ENCODE results near the gene DCTD.

Gene DCTD

DNA sequence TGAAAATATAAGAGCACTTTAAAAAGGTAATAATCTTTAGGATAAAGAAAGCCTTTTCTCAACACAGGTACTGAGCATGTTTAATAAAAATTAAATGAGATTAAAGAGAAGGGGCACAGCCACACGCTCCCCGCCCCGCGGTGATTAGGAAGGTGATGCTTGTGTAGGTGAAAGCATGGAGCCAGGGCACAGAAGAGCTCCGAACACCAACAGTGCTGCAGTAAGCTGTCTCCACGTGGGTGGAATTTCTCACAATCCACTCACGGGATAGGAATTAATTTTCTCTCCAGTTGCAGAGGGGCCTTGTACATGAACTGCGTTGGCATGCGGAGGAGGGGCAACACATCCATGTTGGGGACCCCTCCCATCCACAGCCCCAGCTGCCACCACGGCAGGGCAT is 27.0 kb downstream of the DCTD start:
- DNase-seq: no peak

DNA sequence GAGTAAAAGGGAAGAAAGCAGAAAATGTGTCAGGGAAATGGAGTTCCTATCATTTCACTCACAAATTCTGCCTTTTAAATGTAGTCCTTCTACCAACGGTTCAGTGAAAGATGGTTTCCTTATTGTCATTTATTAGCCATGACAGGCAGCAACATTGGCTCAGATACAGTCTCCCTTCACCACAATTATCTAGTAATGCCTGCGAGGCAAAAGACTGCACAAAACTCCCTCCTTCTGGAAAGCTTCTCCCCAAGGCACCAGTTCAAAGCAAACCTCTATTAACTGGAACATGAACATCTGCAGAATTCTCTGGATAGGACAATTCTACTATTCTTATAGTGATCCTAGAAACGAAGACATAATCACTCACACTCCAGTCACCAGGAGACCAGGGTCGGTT is 28.3 kb downstream of the DCTD start:
- DNase-seq: no peak

- peak in 1 of 2 experiments; percentile 3 for DNase-seq
Measured at GRCh38 chr4:182886768-182887167, 30.4 kb downstream of the DCTD start.

DNA sequence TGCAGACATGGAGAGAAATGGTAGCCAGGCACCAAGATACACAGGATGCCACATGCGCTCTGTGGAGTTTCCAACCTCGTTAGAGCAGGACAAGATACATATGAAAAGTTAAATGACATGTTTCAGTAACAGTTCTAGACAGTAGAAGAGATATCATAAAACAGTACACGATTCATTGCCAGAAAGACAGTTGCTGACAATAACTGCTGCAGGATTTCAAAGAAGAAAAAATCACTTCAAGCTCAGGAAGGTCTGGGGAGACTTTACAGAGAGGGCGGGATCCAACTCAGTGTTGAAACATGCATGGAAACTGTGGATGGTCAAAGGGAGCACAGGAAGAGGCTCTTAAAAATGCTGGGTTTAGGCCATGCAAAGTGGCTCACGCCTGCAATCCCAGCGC is 31.0 kb downstream of the DCTD start:
- DNase-seq: no peak

DNA sequence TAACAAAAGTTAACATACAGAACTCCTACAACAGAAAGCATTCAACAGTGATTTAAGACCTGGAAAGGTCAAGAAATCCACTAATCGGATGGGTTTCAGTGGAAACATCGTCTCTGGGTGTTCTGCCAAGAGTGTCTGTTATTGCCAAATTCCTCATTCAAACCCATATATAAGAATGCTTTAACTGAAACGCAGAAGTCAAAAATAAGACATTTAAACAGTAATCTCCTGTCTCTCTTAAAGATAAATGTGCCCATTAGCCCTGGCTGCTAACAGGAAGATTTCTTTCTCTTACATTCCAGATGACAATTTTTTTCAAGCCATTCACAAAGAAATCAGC is 31.5 kb downstream of the DCTD start:
- DNase-seq: no peak

DNA sequence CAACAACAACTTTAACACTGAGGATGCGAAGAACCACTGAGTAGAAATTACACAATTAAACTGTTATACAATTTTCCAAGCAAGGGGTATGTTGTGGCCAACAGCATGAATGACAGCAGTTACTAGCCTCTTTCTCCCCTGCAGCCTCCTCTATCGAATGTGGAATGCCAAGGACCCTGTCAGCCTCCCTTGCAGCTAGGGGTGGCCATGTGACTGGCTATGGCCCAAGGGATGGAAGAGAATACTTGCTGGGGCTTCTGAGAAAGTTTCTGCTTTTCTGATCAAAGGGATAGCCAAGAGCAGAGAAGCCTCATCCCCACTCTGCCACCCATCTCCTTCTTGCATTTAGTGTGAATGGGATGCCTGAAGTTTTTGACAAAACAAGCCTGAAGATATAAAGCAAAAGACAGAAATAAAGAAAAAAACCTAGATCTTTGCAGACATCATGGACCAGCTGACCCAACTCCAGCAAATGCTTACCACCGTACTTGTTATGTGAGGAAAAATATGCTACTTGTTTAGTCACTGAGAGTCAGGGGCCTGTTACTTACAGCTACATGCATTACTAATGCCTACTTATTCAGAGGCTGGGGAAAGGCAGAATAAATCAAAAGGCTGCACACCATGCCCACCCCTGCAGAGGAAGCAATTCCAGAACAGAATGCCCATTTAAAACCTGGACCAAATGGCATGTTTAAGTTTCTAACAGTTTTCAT is 32.0 kb downstream of the DCTD start:
- DNase-seq: no peak

DNA sequence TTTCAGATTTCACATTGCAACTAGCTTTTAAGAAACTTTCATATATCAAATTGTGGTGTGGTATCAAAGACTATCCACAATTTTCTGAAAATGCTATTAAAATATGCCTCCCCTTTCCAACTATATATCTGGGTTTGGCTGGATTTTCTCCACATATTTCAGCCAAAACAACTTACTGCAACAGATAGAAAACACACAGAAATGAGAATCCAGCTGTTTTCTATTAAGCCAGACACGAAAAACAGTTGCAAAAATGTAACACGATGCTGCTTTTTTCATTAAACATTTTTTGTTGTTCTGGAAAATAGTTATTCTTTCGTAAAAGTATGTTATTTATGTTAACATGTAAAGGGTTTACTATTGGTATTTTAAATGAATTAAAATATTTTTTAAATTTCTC is 33.1 kb downstream of the DCTD start:
- no peak for DNase-seq

- no peak for DNase-seq
Measured at GRCh38 chr4:182883351-182883750, 33.8 kb downstream of the DCTD start.

DNA sequence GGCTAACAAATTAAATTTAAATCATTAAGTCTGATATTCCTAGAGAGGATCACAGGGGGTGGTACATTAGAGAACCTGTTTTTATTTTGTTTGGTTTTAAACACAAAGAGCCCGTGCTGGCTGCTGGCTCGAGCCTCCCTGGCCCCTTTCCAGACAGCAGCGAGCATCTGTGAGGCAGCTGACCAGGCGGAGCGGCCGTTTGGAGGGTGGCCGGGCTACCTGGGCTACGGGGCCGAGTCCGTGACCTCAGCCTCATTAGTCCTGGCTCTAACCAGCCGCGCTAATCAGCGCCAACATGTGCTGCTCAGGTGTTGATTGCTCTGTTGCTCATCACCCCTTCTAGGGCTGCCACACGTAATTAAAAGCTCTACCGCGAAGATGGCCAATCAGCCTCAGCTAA is 35.3 kb downstream of the DCTD start:
- DNase-seq: no peak

GRCh38 chr4:182880387-182881356 is 36.5 kb downstream of the DCTD start:
- no peak for DNase-seq

- DNase-seq: no peak
Measured at GRCh38 chr4:182879913-182880312, 37.3 kb downstream of the DCTD start.

DNA sequence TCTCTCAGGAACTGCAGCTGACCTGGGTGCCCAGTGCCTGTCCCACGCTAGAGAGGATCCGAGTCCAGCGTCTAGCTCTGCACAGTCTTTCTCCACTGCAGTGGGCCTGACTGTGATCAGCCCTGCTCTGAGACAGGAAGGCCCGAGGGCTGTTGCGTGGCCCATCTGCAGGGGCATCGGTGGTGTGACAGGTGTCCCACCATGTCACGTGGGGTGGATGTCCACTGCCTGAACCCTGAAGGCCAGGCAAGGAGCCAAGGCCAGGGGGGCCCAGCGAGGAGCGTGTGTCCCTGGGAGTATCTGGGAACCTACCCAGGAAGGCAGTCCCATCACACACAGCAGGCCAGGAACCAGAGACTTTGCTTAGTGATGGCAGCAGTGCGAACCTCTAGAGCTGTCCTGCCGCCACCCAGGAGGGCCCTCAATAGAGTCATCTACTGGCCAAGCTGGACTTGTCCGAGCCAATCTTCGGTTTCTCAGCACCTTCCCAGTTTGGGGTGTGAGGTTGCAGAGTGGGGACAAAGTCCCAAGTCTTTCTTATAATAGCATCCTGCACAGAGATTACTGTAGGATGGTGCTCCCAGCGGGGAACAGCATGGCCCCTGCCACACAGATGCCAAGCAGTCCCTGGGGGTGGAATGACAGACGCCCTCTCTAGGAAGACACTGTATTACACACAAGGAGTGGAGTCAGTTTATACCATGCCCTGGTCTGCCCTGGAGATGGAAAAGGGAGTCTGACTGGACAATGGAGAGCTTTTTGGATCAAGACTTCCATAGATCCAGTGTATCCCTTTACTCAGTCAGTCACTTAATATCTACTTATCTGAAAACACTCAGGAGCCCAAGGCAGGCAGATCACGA is 38.3 kb downstream of the DCTD start:
- no peak for DNase-seq

DNA sequence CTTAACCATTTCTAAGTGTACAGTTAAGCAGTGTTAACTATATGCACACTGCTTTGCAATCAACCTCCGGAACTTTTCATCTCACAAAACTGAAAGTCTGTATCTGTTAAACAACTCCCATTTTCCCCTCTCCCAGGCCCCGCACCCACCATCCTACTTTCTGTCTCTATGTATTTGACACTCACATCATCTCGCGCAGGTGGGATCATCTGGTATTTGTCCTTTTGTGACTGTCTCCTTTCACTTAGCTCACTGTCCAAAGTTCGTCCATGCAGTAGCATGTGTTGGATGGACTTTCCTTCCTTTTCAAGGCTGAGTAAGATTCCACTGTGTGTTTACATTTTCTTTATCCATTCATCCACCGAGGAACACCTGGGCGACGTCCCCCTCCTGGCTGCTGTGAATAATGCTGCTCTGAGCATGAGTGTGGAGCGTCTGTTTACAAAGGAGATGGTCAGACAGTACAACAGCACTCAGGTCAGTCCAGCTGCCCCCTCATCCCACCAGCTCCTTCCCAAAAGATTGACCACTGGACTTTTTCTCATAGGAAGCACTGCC is 39.8 kb downstream of the DCTD start:
- DNase-seq: no peak

DNA sequence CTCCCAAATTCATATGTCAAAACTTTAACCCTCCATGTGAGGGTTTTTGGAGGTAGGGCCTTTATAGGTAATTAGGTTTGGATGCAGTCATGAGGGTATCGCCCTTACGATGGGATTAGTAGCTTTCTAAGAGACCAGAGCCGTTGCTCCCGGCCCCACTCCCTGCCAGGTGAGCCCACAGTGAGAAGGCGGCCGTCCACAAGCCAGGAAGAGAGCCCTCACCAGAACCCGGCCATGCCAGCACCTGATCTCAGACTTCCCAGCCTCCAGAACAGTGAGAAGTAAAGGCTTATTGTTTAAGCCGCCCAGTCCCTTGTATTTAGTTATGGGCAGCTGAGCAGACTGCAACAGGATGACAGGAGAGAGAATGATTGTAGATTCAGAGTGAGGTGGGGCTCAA is 40.8 kb downstream of the DCTD start:
- no peak for DNase-seq

DNA sequence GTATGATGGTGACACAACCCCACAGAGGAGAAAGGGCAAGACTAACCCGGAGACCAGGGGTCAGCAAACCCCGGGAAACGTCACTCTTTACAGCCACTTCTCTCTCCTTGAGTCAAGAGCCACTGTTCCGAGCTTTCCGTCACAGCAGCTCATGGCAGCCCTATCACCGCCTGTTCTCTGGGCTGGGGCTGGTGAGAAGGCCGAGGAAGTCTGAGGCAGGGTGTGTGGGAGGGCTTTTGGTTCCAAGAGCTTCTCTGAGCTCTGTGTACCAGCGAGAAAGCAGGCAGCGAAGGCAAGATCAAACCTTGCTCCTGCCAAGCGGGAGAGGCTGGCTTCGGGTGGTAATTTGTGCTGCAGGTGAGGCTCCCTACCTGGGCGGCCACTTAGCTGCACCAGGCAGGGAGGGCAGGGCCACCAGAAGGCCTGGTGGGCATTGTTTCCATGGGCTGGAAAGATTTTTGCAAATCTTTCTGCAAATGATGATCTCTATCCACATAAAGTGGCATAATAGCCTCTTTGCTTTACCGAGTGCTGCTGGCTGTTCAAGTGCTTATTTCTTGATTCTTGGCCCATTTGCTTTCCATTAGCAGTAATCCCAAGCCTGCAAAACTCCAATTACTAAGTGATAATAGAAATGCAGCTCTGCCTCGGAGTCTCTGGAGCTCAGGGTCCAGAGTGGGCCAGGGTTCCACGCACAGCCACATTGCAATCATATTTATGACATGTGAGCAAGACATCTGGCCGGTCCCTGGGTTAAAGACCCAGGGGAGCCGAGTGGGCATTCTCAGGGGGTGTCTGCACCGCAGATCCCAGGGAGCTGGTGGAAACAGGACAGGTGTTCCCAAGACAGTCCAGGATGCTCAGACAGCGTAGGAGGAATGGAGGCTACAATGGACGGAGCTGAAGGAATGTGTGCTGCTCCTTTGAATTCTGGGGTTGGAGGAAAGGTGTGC is 41.5 kb downstream of the DCTD start:
- no peak for DNase-seq

DNA sequence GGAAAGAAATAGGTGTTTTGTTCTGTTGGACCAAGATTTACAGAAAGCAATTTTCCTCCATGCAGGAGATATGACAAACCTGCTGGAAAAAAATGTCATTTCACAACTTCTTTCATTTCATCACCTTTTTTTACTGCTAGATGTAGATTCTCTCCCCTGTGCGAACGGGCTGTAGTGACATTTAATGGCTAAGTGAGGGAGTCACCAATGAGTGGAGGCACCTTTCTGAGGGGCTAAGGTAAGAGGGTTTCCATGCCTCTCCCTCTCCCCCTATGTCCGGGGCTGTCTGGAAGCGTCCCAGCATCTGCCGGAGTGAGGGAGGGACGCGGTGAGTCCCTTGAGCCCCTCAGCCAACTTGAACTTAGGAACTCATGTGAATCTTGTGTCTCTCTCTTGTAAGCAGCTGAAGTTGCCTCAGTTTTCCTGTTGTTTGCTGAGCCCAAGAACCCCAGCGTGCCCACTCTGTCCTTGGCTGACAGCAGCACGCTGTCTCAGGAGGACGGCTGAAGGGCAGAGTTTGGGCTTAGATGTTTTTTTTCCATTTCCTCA is 42.3 kb downstream of the DCTD start:
- DNase-seq: no peak

DNA sequence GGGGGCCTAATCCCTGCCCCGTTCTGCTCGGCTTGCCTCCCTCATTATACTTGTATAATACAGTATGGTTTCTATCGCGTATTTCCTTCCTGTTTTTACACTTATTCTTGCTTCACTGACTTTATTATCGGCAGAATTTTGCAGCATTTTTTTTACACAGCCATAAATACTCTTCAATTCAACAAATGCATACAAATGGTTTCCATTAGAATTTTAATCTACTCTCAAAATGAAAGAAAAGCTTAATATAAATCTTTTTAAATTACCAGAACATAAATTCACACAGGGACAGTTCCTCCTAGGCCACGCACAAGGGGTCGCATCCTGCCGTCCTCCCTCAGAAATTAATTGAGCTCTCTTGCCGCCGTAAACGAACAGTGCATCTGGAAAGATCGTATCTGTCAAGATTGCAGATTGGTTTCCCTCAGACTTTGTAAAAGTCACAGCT is 42.9 kb downstream of the DCTD start:
- no peak for DNase-seq

GRCh38 chr4:182873726-182874125 is 43.5 kb downstream of the DCTD start:
- no peak for DNase-seq

DNA sequence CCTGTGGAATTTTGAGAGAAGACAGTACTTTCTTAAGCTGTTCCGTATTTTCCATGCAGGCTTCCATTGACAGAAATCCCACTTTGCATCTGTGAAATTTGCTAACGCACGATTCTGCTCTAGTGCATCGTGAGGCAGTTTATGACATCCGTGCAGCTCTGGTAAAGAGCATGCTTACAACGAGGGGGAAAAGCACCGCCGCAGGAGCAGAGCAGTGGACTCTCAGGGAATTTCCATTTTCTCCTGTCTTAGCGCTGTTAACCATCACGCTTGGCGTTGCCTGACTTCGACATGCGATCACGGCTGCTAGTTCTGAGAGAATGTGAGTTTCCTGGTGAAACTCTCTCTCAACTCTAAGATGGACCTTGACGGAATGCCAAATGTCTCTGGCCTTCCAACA is 43.9 kb downstream of the DCTD start:
- no peak for DNase-seq

DNA sequence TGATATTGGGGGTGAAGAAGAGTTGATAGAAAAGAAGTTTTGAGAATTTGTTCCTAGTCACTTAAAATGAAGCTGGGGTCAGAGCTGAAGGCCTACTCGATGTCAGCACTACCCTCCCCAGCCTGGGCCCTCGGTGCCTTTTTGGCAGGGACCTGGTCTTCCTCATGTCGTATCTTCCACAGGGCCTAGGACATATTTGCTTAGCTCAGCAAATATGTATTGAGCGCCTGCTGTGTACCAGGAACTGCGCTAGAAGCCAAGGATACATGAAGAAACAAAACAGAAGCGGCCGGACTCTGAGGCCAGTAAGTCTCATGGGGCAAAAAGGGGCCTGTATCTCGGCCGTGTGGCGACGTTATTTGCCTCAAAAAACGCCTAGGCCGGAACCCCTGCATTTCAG is 44.3 kb downstream of the DCTD start:
- no peak for DNase-seq

- no peak for DNase-seq
Measured at GRCh38 chr4:182871616-182872015, 45.6 kb downstream of the DCTD start.
